Activated T-cell treated with anti-CD3 and anti-CD28 coated beads for 24 hours (primary cell): Measurements from ENCODE around the gene ENPEP.
"Not testable (repeated sequence)": the region's sequence is repeated elsewhere in the genome, so short reads cannot be mapped to it uniquely, and the experiment has no call there.

Experiments used
- DNase-seq: peaks from one replicate; pipeline ENCODE4 v3.0.0-alpha.2; 2020; ENCODE audit warnings: low read depth

Gene ENPEP, protein sequence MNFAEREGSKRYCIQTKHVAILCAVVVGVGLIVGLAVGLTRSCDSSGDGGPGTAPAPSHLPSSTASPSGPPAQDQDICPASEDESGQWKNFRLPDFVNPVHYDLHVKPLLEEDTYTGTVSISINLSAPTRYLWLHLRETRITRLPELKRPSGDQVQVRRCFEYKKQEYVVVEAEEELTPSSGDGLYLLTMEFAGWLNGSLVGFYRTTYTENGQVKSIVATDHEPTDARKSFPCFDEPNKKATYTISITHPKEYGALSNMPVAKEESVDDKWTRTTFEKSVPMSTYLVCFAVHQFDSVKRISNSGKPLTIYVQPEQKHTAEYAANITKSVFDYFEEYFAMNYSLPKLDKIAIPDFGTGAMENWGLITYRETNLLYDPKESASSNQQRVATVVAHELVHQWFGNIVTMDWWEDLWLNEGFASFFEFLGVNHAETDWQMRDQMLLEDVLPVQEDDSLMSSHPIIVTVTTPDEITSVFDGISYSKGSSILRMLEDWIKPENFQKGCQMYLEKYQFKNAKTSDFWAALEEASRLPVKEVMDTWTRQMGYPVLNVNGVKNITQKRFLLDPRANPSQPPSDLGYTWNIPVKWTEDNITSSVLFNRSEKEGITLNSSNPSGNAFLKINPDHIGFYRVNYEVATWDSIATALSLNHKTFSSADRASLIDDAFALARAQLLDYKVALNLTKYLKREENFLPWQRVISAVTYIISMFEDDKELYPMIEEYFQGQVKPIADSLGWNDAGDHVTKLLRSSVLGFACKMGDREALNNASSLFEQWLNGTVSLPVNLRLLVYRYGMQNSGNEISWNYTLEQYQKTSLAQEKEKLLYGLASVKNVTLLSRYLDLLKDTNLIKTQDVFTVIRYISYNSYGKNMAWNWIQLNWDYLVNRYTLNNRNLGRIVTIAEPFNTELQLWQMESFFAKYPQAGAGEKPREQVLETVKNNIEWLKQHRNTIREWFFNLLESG

DNA sequence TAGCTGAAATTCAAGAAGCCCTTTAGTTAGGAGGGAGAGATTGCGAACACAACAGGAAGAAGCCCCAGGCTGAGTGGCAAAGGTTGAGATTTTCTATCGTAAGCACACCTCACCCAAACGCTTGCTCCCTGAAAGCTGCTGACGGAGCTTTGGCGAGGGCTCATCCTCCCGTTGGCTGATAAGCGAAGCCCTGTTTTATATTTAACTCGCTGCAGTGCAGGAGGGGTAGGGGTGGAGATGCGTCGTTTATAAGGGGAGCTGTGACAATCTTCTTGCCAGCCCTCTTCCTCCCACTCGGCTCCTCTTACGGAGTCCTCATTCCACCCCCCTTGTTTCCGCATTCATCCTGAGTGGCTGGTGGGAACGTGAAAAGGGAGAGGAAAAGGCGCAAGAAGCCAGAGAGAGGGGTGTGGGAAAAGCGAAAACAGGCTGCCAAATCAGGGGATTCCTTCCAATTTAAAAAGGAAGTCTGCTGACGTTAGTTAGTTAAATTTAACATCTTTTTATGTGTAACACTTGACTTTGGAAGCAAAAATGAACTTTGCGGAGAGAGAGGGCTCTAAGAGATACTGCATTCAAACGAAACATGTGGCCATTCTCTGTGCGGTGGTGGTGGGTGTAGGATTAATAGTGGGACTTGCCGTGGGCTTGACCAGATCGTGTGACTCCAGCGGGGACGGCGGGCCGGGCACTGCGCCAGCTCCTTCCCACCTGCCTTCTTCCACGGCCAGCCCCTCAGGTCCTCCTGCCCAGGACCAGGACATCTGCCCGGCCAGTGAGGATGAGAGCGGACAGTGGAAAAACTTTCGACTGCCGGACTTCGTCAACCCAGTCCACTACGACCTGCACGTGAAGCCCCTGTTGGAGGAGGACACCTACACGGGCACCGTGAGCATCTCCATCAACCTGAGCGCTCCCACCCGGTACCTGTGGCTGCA is at the start of gene ENPEP:
Gene ENPEP, plus strand, starts transcription at position 275 of the 938 bp plus-strand sequence. Its CDS starts 260 bp downstream, at position 535.
- DNase-seq, result no peak

DNA sequence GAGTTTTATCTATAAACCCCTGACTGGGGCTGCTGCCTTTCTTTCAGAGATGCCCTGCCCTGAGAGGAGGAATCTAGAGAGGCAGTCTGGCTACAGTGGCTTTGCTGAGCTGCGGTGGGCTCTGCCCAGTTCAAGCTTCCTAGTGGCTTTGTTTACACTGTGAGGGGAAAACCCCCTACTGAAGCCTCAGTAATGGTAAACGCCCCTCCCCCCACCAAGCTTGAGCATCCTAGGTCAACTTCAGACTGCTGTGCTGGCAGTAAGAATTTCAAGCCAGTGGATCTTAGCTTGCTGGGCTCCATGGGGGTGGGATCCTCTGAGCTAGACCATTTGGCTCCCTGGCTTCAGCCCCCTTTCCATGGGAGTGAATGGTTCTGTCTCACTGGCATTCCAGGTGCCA is 44.1 kb upstream of the ENPEP start:
- not testable (repeated sequence) for DNase-seq

GRCh38 chr4:110437292-110437691 is 38.7 kb upstream of the ENPEP start:
- DNase-seq, result not testable (repeated sequence)

DNA sequence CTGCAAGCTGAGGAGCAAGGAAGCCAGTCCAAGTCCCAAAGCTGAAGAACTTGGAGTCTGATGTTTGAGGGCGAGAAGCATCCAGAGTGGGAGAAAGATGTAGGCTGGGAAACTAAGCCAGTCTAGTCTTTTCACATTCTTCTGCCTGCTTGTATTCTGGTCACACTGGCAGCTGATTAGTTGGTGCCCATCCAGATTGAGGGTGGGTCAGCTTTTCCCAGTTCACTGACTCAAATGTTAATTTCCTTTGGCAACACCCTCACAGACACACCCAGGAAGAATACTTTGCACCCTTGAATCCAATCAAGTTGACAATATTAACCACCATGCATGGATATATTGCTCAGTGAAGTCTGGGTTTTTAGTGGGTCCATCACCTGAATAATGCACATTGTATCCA is 36.7 kb upstream of the ENPEP start:
- DNase-seq, result not testable (repeated sequence)

GRCh38 chr4:110442309-110442708 is 33.6 kb upstream of the ENPEP start:
- no peak for DNase-seq

DNA sequence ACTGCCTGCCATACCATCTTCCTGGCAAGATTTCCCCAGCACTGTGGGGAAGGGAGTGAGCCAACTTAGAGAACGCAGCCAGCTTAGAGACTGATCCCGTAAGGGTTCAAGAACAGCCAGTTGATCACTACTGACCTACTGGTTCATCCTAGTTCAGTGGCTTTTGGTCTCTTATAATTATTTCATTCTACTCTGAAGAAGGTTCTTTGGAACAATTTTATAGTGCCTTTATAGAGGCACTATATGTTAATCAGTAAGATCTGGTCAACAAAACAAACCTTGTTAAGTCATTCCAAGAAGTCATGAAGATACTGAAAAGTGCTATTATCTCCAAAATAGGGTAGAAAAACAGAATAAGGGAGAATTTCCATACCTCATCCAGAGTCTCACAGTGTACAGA is 33.2 kb upstream of the ENPEP start:
- no peak for DNase-seq

- no peak for DNase-seq
Observed at GRCh38 chr4:110449947-110450346, 26.0 kb upstream of the ENPEP start.

- no peak for DNase-seq
Observed at GRCh38 chr4:110452546-110452945, 23.4 kb upstream of the ENPEP start.

GRCh38 chr4:110454441-110454840 is 21.5 kb upstream of the ENPEP start:
- no peak for DNase-seq

DNA sequence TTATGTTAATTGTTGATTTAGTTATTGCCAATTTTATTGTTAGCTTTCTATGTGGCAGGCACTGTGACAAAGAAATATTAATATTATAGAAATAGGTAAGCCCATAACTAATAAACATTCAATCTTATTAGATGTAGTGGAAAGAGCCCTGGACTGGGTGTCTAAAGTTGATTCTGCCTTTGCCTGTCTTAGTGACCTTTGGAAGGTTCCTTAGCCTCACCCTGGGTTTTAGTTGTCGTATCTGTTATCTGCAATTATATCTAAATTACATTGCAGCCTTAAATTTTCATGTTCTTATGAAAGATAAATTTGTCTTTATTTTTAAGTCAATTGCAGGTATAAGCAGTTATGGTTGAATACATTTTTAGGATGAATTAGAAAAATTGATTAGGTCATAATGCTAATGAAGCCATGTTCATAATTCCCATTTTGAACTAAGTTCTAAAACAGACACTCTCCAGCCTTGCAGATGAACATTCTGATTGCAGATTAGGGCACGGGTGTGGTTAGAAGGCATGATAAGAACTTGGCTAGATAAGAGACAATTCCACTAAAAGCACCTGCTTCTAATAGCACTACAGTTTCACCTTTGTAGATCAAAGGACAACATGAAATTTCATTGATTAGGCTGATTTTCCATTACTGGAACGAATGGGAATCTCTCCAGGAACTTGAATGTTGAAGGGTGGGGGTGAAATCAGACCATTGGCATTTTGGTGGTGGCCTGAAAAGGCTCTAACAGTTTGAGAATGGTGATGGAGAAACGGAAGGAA is 17.3 kb upstream of the ENPEP start:
- DNase-seq, result no peak

- DNase-seq, result no peak
Observed at GRCh38 chr4:110460074-110460746, 15.7 kb upstream of the ENPEP start.

DNA sequence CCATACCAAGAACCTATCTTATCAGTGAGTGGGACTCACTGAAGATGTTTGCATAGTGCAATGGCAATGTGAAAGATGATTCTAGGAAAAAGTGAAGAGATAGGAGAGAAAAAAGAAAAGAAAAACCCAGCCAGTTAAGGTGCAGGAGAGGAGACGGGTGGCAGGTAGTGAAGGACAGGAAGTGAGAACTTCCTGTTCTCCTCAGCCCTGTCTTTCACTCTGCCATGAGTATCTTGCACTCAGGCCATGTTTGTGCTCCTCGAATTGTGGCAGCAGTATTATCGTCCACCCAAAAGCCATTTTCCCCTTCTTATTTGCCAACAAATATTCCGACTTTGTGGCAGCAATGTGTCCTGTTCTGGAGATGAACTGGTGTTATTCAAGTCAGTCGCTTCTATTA is 8.6 kb upstream of the ENPEP start:
- DNase-seq, result no peak

DNA sequence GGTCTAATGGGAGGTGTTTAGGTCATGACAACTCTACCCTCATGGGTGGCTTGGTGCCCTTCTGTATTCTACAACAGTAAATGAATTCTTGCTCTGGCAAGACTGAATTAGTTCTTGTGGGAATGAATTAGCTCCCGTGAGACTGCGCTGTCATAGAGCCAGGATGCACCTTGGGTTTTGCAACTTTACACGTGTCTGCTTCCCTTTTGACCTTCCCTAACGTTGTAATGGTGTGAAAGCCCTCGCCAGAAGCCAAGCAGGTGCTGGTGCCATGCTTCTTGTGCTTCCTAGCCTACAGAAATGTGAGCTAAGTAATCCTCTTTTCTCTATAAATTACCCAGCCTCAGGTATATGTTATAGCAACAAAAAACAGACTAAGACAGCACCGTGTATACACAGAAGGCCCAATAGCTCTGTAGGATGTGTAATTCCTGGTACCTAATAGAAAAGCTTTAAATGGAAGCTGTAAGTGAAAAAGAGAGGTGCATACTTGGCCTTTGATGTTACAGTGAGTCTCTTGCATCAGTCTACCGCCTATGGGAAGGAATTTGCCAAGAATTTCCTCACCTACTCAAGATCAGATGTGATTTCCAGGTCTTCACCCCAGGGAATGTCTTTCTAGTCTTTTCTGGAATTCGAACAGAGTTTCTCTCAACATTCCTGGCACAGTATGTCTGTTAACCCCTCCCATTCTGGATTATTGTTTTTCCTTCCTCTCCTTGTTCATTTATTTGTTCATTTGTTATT is 3.2 kb upstream of the ENPEP start:
- DNase-seq, result no peak

- DNase-seq, result no peak
Observed at GRCh38 chr4:110474481-110474880, 1.5 kb upstream of the ENPEP start.

DNA sequence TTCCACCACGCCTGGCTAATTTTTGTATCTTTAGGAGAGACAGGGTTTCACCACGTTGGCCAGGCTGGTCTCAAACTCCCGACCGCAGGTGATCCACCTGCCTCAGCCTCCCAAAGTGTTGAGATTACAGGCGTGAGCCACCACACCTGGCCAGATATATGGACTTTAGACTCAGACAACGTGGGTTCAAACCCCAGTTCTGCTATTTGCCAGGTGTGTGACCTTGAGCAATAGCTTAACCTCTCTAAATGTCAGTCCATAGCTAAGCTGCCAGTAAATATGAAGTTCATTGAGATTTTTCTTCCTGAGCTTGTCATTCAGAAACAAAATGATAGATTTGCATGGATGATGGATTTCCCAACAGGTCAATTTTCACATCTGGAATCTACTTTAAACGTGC is 875 bp upstream of the ENPEP start:
- DNase-seq, result not testable (repeated sequence)

- DNase-seq, result no peak
Observed at GRCh38 chr4:110477836-110478235, 1.9 kb downstream of the ENPEP start.

DNA sequence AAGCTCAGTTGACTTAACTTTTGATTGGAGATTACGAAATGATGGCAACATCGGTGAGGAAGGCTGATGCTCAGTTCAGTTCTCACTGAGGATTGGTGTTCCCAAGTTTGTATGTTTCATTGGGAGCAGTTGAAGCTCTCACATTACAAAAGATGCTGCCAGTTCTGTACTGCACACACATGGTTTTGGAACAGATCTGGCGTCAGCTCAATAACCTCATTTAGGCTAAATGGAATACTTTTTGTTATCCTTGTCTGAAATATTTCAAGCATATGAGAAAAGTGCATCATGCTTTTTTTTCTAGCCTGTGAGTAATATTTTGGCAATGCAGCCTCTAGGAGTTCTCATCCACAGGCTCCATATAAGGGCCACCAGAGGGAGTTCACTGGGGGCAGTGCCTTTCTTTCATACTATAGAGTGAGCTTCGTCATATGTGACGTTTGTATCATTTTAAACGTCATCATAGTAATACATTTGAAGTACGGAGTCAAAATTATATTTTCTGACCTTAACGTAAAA is 4.1 kb downstream of the ENPEP start:
- DNase-seq, result no peak

- DNase-seq, result no peak
Observed at GRCh38 chr4:110480746-110481271, 4.9 kb downstream of the ENPEP start.

DNA sequence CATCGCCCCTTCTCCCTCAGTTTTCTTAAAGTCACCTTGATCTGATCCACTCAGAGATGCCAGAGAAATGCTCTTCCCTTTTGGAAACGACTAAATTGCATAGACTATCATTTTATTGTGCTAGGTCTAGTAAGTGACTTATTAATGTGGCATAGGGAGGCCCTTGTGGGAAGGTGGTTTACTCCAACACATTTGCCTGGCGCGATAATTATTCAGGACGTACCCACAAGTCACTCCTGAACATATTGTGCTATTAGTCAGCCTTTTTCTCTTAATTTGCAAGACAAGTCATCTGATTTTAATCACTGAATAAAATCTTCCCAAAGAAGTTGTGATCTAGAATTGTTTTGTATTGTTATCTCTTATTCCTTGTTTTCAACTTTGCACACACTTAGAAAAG is 7.6 kb downstream of the ENPEP start:
- DNase-seq, result no peak
